HL-60 (cell line): ENCODE results near the gene RAB6D.

Experiments
- DNase-seq, 2 experiments: peaks; one replicate each; pipeline ENCODE4 v3.0.0-alpha.2; 2010 to 2020; ENCODE audit warnings: low read depth in 1 of 2, low spot score in 1 of 2
- H3K27ac ChIP-seq: fragments of 250-450 bp; sonication (Bioruptor Pico); replicated peaks from 2 replicates; pipeline ENCODE4 v1.5.1; 2020; ENCODE audit warnings: mild to moderate bottlenecking, moderate library complexity
- H3K27me3 ChIP-seq: fragments of 250-450 bp; sonication (Bioruptor Pico); 2 replicates; pipeline ENCODE4 v1.5.1; 2021; ENCODE audit warnings: mild to moderate bottlenecking, moderate library complexity; ENCODE audit not compliant: insufficient read depth, poor library complexity, severe bottlenecking
- H3K4me3 ChIP-seq: replicated peaks from 2 replicates; pipeline ENCODE4 v1.5.1; 2011; ENCODE audit warnings: mild to moderate bottlenecking, control low read depth, low read length; ENCODE audit not compliant: insufficient read depth
- CTCF ChIP-seq: IDR thresholded peaks from one replicate; pipeline ENCODE4 v1.5.1; 2011; ENCODE audit warnings: low read length, control low read depth, inconsistent platforms; ENCODE audit not compliant: insufficient read depth
- GABPA ChIP-seq: IDR thresholded peaks from 2 replicates; pipeline ENCODE4 v1.6.1; 2012; ENCODE audit warnings: low read depth
- POLR2AphosphoS5 ChIP-seq: IDR thresholded peaks from 2 replicates; pipeline ENCODE4 v1.6.1; 2012; ENCODE audit warnings: low read depth
- SPI1 ChIP-seq: IDR thresholded peaks from 2 replicates; pipeline ENCODE4 v1.6.1; 2012; ENCODE audit warnings: low read depth, mild to moderate bottlenecking, borderline replicate concordance
- TF ChIP-seq, protein P1 (sequence below): IDR thresholded peaks from 2 replicates; pipeline ENCODE4 v1.6.1; 2012; ENCODE audit warnings: low read depth; ENCODE audit not compliant: insufficient replicate concordance

RAB6D gene

DNA sequence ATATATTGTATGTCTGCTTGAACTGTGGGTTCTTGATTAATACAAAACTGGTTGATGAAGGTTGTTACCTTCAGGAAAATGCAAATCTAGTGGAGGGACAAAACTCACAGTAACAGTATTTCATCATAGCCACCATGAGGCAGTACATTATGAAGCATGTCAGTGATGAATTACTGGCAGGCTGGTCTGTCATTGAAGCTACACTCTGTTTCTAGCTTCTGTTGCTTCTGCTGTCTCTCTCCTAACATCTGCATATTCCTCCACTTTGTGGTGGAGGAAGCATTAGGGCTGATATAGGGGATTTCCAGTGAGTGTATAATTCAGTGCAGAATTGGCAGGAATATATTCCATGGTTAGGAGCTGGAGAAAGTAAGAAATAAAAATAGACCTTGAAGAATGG is 44.2 kb upstream of the RAB6D start:
- Histone ChIP-seq H3K4me3 (no peak overlapping the region), H3K27me3 (peaks cover 6% of the 10 kb centered on the region), H3K27ac (no peak overlapping the region)
- TF ChIP-seq POLR2AphosphoS5: no peak
- TF ChIP-seq, protein P1, sequence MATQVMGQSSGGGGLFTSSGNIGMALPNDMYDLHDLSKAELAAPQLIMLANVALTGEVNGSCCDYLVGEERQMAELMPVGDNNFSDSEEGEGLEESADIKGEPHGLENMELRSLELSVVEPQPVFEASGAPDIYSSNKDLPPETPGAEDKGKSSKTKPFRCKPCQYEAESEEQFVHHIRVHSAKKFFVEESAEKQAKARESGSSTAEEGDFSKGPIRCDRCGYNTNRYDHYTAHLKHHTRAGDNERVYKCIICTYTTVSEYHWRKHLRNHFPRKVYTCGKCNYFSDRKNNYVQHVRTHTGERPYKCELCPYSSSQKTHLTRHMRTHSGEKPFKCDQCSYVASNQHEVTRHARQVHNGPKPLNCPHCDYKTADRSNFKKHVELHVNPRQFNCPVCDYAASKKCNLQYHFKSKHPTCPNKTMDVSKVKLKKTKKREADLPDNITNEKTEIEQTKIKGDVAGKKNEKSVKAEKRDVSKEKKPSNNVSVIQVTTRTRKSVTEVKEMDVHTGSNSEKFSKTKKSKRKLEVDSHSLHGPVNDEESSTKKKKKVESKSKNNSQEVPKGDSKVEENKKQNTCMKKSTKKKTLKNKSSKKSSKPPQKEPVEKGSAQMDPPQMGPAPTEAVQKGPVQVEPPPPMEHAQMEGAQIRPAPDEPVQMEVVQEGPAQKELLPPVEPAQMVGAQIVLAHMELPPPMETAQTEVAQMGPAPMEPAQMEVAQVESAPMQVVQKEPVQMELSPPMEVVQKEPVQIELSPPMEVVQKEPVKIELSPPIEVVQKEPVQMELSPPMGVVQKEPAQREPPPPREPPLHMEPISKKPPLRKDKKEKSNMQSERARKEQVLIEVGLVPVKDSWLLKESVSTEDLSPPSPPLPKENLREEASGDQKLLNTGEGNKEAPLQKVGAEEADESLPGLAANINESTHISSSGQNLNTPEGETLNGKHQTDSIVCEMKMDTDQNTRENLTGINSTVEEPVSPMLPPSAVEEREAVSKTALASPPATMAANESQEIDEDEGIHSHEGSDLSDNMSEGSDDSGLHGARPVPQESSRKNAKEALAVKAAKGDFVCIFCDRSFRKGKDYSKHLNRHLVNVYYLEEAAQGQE: no peak
- TF ChIP-seq GABPA: no peak
- no peak for TF ChIP-seq SPI1
- TF ChIP-seq CTCF: no peak
- DNase-seq: no peak

- TF ChIP-seq CTCF (no peak), SPI1 (no peak), GABPA (no peak), POLR2AphosphoS5 (no peak)
- TF ChIP-seq, protein P1: no peak
- H3K27ac ChIP-seq: no peak overlapping the region
- H3K27me3 ChIP-seq: peaks cover 8% of the 10 kb centered on the region
- no peak overlapping the region for H3K4me3 ChIP-seq
- DNase-seq: no peak
Observed at GRCh38 chr2:131404753-131405152, 40.8 kb upstream of the RAB6D start.

GRCh38 chr2:131402320-131403039 is 38.5 kb upstream of the RAB6D start:
- no peak for DNase-seq
- Histone ChIP-seq H3K4me3 (no peak overlapping the region), H3K27ac (no peak overlapping the region), H3K27me3 (peaks cover 5% of the 10 kb centered on the region)
- no peak for TF ChIP-seq POLR2AphosphoS5
- no peak for TF ChIP-seq SPI1
- no peak for TF ChIP-seq GABPA
- TF ChIP-seq CTCF: no peak
- TF ChIP-seq, protein P1: no peak
